Activated naive CD4-positive, alpha-beta T cell treated with anti-CD3 and anti-CD28 coated beads, Interleukin-2, amount 10 ng/mL, durations not matched to agents 7 days and 5 days (primary cell): Measurements from ENCODE around the gene IL9R.
"Not testable (repeated sequence)": the region's sequence is repeated elsewhere in the genome, so short reads cannot be mapped to it uniquely, and the experiment has no call there.

Experiments
- CTCF ChIA-PET: fragments of 350-600 bp; sonication (Branson Sonifier 250); formaldehyde crosslinking; loops from one replicate; lab custom pipeline; 2021; ENCODE audit warnings: antibody characterized with exemption; lab: Charles Lee
- DNase-seq: peaks from one replicate; pipeline ENCODE4 v3.0.0-alpha.2; 2020
- H3K27ac Mint-ChIP-seq: one replicate; pipeline ENCODE4 v1.8.0; 2021; ENCODE audit warnings: mild to moderate bottlenecking, moderate library complexity, mixed read lengths
- H3K27me3 Mint-ChIP-seq: one replicate; pipeline ENCODE4 v1.8.0; 2021; ENCODE audit warnings: mild to moderate bottlenecking, mixed read lengths
- H3K36me3 Mint-ChIP-seq: one replicate; pipeline ENCODE4 v1.8.0; 2021; ENCODE audit warnings: mixed read lengths
- H3K4me1 Mint-ChIP-seq: one replicate; pipeline ENCODE4 v1.8.0; 2021; ENCODE audit warnings: mixed read lengths
- H3K4me3 Mint-ChIP-seq: one replicate; pipeline ENCODE4 v1.8.0; 2021; ENCODE audit warnings: mild to moderate bottlenecking, moderate library complexity, mixed read lengths
- H3K9me3 Mint-ChIP-seq: one replicate; pipeline ENCODE4 v1.8.0; 2021; ENCODE audit warnings: mixed read lengths

IL9R gene

GRCh38 chrX:155997436-155997835 is at the start of gene IL9R:
Gene IL9R (plus strand): TSS chrX:155997696. CDS start chrX:155997760, 64 bp downstream.
- H3K27ac Mint-ChIP-seq = peak within 1 kb of the TSS; percentile 91
- peak within 1 kb of the TSS; percentile 77 for H3K4me3 Mint-ChIP-seq
- no peaks in the 10 kb centered on the region for H3K9me3 Mint-ChIP-seq
- peak; percentile 74 for DNase-seq
- peaks cover 72% of the 10 kb centered on the region for H3K4me1 Mint-ChIP-seq
- H3K27me3 Mint-ChIP-seq = no peaks in the 10 kb centered on the region
- CTCF ChIA-PET = no interaction called here
- peaks cover 5% of the 10 kb centered on the region for H3K36me3 Mint-ChIP-seq

- H3K27me3 Mint-ChIP-seq = no peaks in the 10 kb centered on the region
Observed at GRCh38 chrX:155949098-155949497, 48.4 kb upstream of the IL9R start.

GRCh38 chrX:155951237-155951789 is 46.2 kb upstream of the IL9R start:
- H3K9me3 Mint-ChIP-seq = no peaks in the 10 kb centered on the region
- CTCF ChIA-PET = no interaction called here
- no peak overlapping the region for H3K27ac Mint-ChIP-seq
- H3K4me3 Mint-ChIP-seq = no peak overlapping the region
- no peaks in the 10 kb centered on the region for H3K27me3 Mint-ChIP-seq
- no peaks in the 10 kb centered on the region for H3K4me1 Mint-ChIP-seq
- DNase-seq = no peak
- no peaks in the 10 kb centered on the region for H3K36me3 Mint-ChIP-seq

More at GRCh38 chrX:155949098-155949497, 48.4 kb upstream of the IL9R start:
- no peak for DNase-seq
- H3K36me3 Mint-ChIP-seq = peaks cover 11% of the 10 kb centered on the region
- no peak overlapping the region for H3K27ac Mint-ChIP-seq
- CTCF ChIA-PET = no interaction called here
- H3K9me3 Mint-ChIP-seq = peaks cover 3% of the 10 kb centered on the region
- H3K4me1 Mint-ChIP-seq = no peaks in the 10 kb centered on the region
- H3K4me3 Mint-ChIP-seq = no peak overlapping the region

GRCh38 chrX:155953055-155953454 is 44.4 kb upstream of the IL9R start:
- no peaks in the 10 kb centered on the region for H3K27me3 Mint-ChIP-seq
- no peak for DNase-seq
- no peaks in the 10 kb centered on the region for H3K9me3 Mint-ChIP-seq
- CTCF ChIA-PET = no interaction called here
- H3K27ac Mint-ChIP-seq = no peak overlapping the region
- H3K36me3 Mint-ChIP-seq = no peaks in the 10 kb centered on the region
- no peak overlapping the region for H3K4me3 Mint-ChIP-seq
- H3K4me1 Mint-ChIP-seq = no peaks in the 10 kb centered on the region

GRCh38 chrX:155954793-155955192 is 42.7 kb upstream of the IL9R start:
- DNase-seq = no peak
- no peak overlapping the region for H3K27ac Mint-ChIP-seq
- H3K4me1 Mint-ChIP-seq = no peaks in the 10 kb centered on the region
- CTCF ChIA-PET = no interaction called here
- H3K9me3 Mint-ChIP-seq = no peaks in the 10 kb centered on the region
- H3K36me3 Mint-ChIP-seq = no peaks in the 10 kb centered on the region
- H3K27me3 Mint-ChIP-seq = no peaks in the 10 kb centered on the region
- no peak overlapping the region for H3K4me3 Mint-ChIP-seq

GRCh38 chrX:155956099-155956498 is 41.4 kb upstream of the IL9R start:
- no peak overlapping the region for H3K27ac Mint-ChIP-seq
- no peak overlapping the region for H3K4me3 Mint-ChIP-seq
- no peaks in the 10 kb centered on the region for H3K27me3 Mint-ChIP-seq
- CTCF ChIA-PET = no interaction called here
- no peaks in the 10 kb centered on the region for H3K4me1 Mint-ChIP-seq
- H3K36me3 Mint-ChIP-seq = no peaks in the 10 kb centered on the region
- no peak for DNase-seq
- H3K9me3 Mint-ChIP-seq = no peaks in the 10 kb centered on the region

GRCh38 chrX:155956649-155957048 is 40.8 kb upstream of the IL9R start:
- H3K9me3 Mint-ChIP-seq = no peaks in the 10 kb centered on the region
- CTCF ChIA-PET = no interaction called here
- no peaks in the 10 kb centered on the region for H3K4me1 Mint-ChIP-seq
- no peaks in the 10 kb centered on the region for H3K27me3 Mint-ChIP-seq
- H3K36me3 Mint-ChIP-seq = no peaks in the 10 kb centered on the region
- H3K27ac Mint-ChIP-seq = no peak overlapping the region
- DNase-seq = no peak
- H3K4me3 Mint-ChIP-seq = no peak overlapping the region

- no peaks in the 10 kb centered on the region for H3K9me3 Mint-ChIP-seq
- no peak overlapping the region for H3K27ac Mint-ChIP-seq
- no peak overlapping the region for H3K4me3 Mint-ChIP-seq
- CTCF ChIA-PET = no interaction called here
- no peaks in the 10 kb centered on the region for H3K36me3 Mint-ChIP-seq
- H3K27me3 Mint-ChIP-seq = no peaks in the 10 kb centered on the region
- no peaks in the 10 kb centered on the region for H3K4me1 Mint-ChIP-seq
- DNase-seq = no peak
Observed at GRCh38 chrX:155957843-155958242, 39.7 kb upstream of the IL9R start.

GRCh38 chrX:155959018-155959587 is 38.4 kb upstream of the IL9R start:
- Mint-ChIP-seq H3K4me1 (no peaks in the 10 kb centered on the region), H3K27ac (no peak overlapping the region), H3K27me3 (no peaks in the 10 kb centered on the region), H3K4me3 (no peak overlapping the region), H3K9me3 (peaks cover 6% of the 10 kb centered on the region), H3K36me3 (no peaks in the 10 kb centered on the region)
- CTCF ChIA-PET = no interaction called here
- DNase-seq = no peak

GRCh38 chrX:155962906-155963305 is 34.6 kb upstream of the IL9R start:
- H3K4me3 Mint-ChIP-seq = no peak overlapping the region
- H3K4me1 Mint-ChIP-seq = peaks cover 10% of the 10 kb centered on the region
- peaks cover 14% of the 10 kb centered on the region for H3K9me3 Mint-ChIP-seq
- peaks cover 3% of the 10 kb centered on the region for H3K27me3 Mint-ChIP-seq
- no peaks in the 10 kb centered on the region for H3K36me3 Mint-ChIP-seq
- CTCF ChIA-PET = no interaction called here
- DNase-seq = no peak
- no peak overlapping the region for H3K27ac Mint-ChIP-seq

GRCh38 chrX:155966876-155967275 is 30.6 kb upstream of the IL9R start:
- H3K27ac Mint-ChIP-seq = no peak overlapping the region
- DNase-seq = peak; percentile 66
- H3K36me3 Mint-ChIP-seq = peaks cover 6% of the 10 kb centered on the region
- CTCF ChIA-PET = no interaction called here
- peaks cover 32% of the 10 kb centered on the region for H3K9me3 Mint-ChIP-seq
- H3K27me3 Mint-ChIP-seq = peaks cover 11% of the 10 kb centered on the region
- no peak overlapping the region for H3K4me3 Mint-ChIP-seq
- H3K4me1 Mint-ChIP-seq = peaks cover 24% of the 10 kb centered on the region

GRCh38 chrX:155967653-155968325 is 29.7 kb upstream of the IL9R start:
- Mint-ChIP-seq H3K27ac (no peak overlapping the region), H3K36me3 (peaks cover 6% of the 10 kb centered on the region), H3K9me3 (peaks cover 32% of the 10 kb centered on the region), H3K27me3 (peaks cover 11% of the 10 kb centered on the region), H3K4me1 (peaks cover 24% of the 10 kb centered on the region), H3K4me3 (no peak overlapping the region)
- DNase-seq = no peak
- CTCF ChIA-PET = no interaction called here

- peaks cover 24% of the 10 kb centered on the region for H3K4me1 Mint-ChIP-seq
- DNase-seq = no peak
- H3K27ac Mint-ChIP-seq = no peak overlapping the region
- no peak overlapping the region for H3K4me3 Mint-ChIP-seq
- H3K27me3 Mint-ChIP-seq = peaks cover 11% of the 10 kb centered on the region
- peaks cover 32% of the 10 kb centered on the region for H3K9me3 Mint-ChIP-seq
- H3K36me3 Mint-ChIP-seq = peaks cover 6% of the 10 kb centered on the region
- CTCF ChIA-PET = no interaction called here
Observed at GRCh38 chrX:155968326-155968661, 29.2 kb upstream of the IL9R start.

- Mint-ChIP-seq H3K4me1 (peaks cover 24% of the 10 kb centered on the region), H3K4me3 (no peak overlapping the region), H3K27ac (peak overlapping the region; percentile 38), H3K27me3 (peaks cover 11% of the 10 kb centered on the region), H3K9me3 (peaks cover 29% of the 10 kb centered on the region), H3K36me3 (peaks cover 6% of the 10 kb centered on the region)
- CTCF ChIA-PET = no interaction called here
- DNase-seq = no peak
Observed at GRCh38 chrX:155968791-155969190, 28.7 kb upstream of the IL9R start.

- peaks cover 26% of the 10 kb centered on the region for H3K4me1 Mint-ChIP-seq
- peaks cover 28% of the 10 kb centered on the region for H3K9me3 Mint-ChIP-seq
- CTCF ChIA-PET = not testable (repeated sequence)
Observed at GRCh38 chrX:155971658-155972057, 25.8 kb upstream of the IL9R start.

More at GRCh38 chrX:155971658-155972057, 25.8 kb upstream of the IL9R start:
- not testable (repeated sequence) for H3K27ac Mint-ChIP-seq, H3K36me3 Mint-ChIP-seq, H3K4me3 Mint-ChIP-seq, DNase-seq
- H3K27me3 Mint-ChIP-seq = peaks cover 11% of the 10 kb centered on the region
